Astrocyte (in vitro differentiated cells and primary cell): ENCODE measurements around the gene ABO.

Experiments used
- EZH2 ChIP-seq: IDR thresholded peaks from 2 replicates; pipeline ENCODE4 v1.6.1; 2012; ENCODE audit warnings: mild to moderate bottlenecking, low read length, inconsistent platforms; ENCODE audit not compliant: insufficient read depth
- TF ChIP-seq, protein P1 (sequence below): IDR thresholded peaks from 2 replicates; pipeline ENCODE4 v1.5.1; 2011; ENCODE audit warnings: low read depth, mild to moderate bottlenecking, inconsistent platforms, low read length, moderate library complexity; ENCODE audit not compliant: insufficient read depth

DNA sequence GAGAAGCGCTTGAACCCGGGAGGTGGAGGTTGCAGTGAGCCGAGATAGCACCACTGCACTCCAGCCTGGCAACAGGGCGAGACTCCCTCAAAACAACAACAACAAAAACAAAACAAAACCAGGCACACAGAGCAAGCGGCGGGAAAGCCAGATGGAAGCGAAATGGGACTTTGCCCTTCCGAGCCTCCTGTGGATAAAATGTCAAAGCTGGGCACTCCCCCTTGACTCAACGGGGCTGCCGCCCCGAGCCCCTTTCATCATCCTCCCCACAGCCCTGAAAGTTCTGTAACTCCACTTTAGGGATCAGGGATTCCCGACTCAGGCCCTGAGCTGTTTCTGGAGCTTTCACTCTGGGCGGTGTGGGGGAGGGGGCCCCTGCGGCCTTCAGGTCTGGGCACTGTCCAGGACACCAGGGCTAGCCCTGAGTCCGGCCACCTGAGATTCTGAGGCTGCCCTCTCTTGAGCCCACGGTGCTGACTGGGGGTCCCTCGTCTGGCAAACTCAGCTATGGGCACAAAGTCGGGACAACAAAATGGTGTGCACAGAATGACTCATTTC is 35.4 kb downstream of the ABO start:
- TF ChIP-seq, protein P1, sequence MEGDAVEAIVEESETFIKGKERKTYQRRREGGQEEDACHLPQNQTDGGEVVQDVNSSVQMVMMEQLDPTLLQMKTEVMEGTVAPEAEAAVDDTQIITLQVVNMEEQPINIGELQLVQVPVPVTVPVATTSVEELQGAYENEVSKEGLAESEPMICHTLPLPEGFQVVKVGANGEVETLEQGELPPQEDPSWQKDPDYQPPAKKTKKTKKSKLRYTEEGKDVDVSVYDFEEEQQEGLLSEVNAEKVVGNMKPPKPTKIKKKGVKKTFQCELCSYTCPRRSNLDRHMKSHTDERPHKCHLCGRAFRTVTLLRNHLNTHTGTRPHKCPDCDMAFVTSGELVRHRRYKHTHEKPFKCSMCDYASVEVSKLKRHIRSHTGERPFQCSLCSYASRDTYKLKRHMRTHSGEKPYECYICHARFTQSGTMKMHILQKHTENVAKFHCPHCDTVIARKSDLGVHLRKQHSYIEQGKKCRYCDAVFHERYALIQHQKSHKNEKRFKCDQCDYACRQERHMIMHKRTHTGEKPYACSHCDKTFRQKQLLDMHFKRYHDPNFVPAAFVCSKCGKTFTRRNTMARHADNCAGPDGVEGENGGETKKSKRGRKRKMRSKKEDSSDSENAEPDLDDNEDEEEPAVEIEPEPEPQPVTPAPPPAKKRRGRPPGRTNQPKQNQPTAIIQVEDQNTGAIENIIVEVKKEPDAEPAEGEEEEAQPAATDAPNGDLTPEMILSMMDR = no peak
- TF ChIP-seq EZH2 = no peak
